IMR-90 (cell line): ENCODE data around the gene MRS2. TPM values are rescaled to one million over a fixed set of nuclear protein-coding genes. Genes with fewer than 3 reads are reported as not detected.

ENCODE experiments used
- ATAC-seq: fragments of 200-7000 bp; cut with Tn5 transposase; 2 replicates; pipeline ENCODE4 v1.9.1; 2020; ENCODE audit warnings: low read depth, mild to moderate bottlenecking, moderate library complexity
- BruUV-seq: library from RNA; stranded (reverse); fragments of 400-500 nt; replicated peaks from 2 replicates; lab custom pipeline; 2021; lab: Mats Ljungman, UMichigan
- CTCF ChIA-PET: fragments of 300-600 bp; formaldehyde crosslinking; extraction: SDS; loops from one replicate; lab custom pipeline; 2021; ENCODE audit warnings: antibody characterized with exemption; lab: Yijun Ruan, JAX
- POLR2A ChIA-PET: fragments of 300-600 bp; sonication (Branson Sonifier 250); formaldehyde crosslinking; loops from one replicate; lab custom pipeline; 2022; ENCODE audit warnings: antibody characterized with exemption; ENCODE audit not compliant: unreplicated experiment; lab: Charles Lee
- DNase-seq: peaks from one replicate; pipeline ENCODE4 v3.0.0; 2013
- H2AFZ ChIP-seq: replicated peaks from 2 replicates; pipeline ENCODE3; 2013; ENCODE audit warnings: low read length, mild to moderate bottlenecking; ENCODE audit not compliant: poor library complexity
- H2AK5ac ChIP-seq: 2 replicates; pipeline ENCODE4 v1.6.1; 2013; ENCODE audit warnings: low read depth, low read length, inconsistent platforms
- H2AK9ac ChIP-seq: replicated peaks from 2 replicates; pipeline ENCODE3; 2013; ENCODE audit warnings: mild to moderate bottlenecking, low read depth, low read length, moderate library complexity; ENCODE audit not compliant: poor library complexity
- H2BK120ac ChIP-seq: 2 replicates; pipeline ENCODE4 v1.6.1; 2013; ENCODE audit warnings: low read depth, low read length, inconsistent platforms
- H2BK15ac ChIP-seq: 3 replicates; pipeline ENCODE4 v1.6.1; 2013; ENCODE audit warnings: low read depth, low read length, inconsistent platforms
- H2BK20ac ChIP-seq: 2 replicates; pipeline ENCODE4 v1.6.1; 2013; ENCODE audit warnings: low read depth, mild to moderate bottlenecking, inconsistent platforms, low read length, moderate library complexity
- H2BK5ac ChIP-seq: 2 replicates; pipeline ENCODE4 v1.6.1; 2013; ENCODE audit warnings: mild to moderate bottlenecking, low read depth, low read length, inconsistent platforms; ENCODE audit not compliant: poor library complexity, severe bottlenecking
- H3K14ac ChIP-seq: replicated peaks from 2 replicates; pipeline ENCODE4 v1.6.1; 2013; ENCODE audit warnings: low read depth, low read length, inconsistent platforms
- H3K18ac ChIP-seq: 2 replicates; pipeline ENCODE4 v1.6.1; 2013; ENCODE audit warnings: low read depth, low read length, control low read depth
- H3K23ac ChIP-seq: 2 replicates; pipeline ENCODE4 v1.6.1; 2013; ENCODE audit warnings: low read depth, low read length, inconsistent platforms
- H3K27ac ChIP-seq: 2 replicates; pipeline ENCODE4 v1.5.1; 2013; ENCODE audit warnings: mild to moderate bottlenecking, control low read depth, low read length; ENCODE audit not compliant: insufficient read depth
- H3K27me3 ChIP-seq: 2 replicates; pipeline ENCODE4 v1.6.1; 2013; ENCODE audit warnings: low read length; ENCODE audit not compliant: control insufficient read depth, insufficient read depth
- H3K36me3 ChIP-seq: 2 replicates; pipeline ENCODE4 v1.6.1; 2013; ENCODE audit warnings: low read length, mixed read lengths; ENCODE audit not compliant: control insufficient read depth, insufficient read depth
- H3K4ac ChIP-seq: 2 replicates; pipeline ENCODE4 v1.6.1; 2013; ENCODE audit warnings: low read depth, low read length, inconsistent platforms
- H3K4me1 ChIP-seq: 2 replicates; pipeline ENCODE4 v1.6.1; 2013; ENCODE audit warnings: low read length, mixed read lengths; ENCODE audit not compliant: control insufficient read depth, insufficient read depth
- H3K4me2 ChIP-seq: 2 replicates; pipeline ENCODE4 v1.6.1; 2013; ENCODE audit warnings: low read depth, mild to moderate bottlenecking, control low read depth, low read length, moderate library complexity
- H3K4me3 ChIP-seq: 2 replicates; pipeline ENCODE4 v1.5.1; 2013; ENCODE audit warnings: low read depth, mild to moderate bottlenecking, control low read depth, low read length, moderate library complexity; ENCODE audit not compliant: insufficient read depth
- H3K56ac ChIP-seq: 2 replicates; pipeline ENCODE4 v1.6.1; 2013; ENCODE audit warnings: low read length, inconsistent platforms; ENCODE audit not compliant: insufficient read depth; ENCODE audit errors: extremely low read depth
- H3K79me1 ChIP-seq, 2 experiments: 2 replicates each; pipeline ENCODE4 v1.6.1; 2013; ENCODE audit warnings: low read length in 2 of 2, inconsistent platforms in 1 of 2, low read depth in 1 of 2
- H3K9ac ChIP-seq: 2 replicates; pipeline ENCODE4 v1.6.1; 2013; ENCODE audit warnings: low read depth, low read length, control low read depth
- H3K9me1 ChIP-seq: 2 replicates; pipeline ENCODE4 v1.6.1; 2013; ENCODE audit warnings: low read length, inconsistent platforms; ENCODE audit not compliant: insufficient read depth
- H3K9me3 ChIP-seq: 2 replicates; pipeline ENCODE4 v1.6.1; 2013; ENCODE audit warnings: low read length; ENCODE audit not compliant: control insufficient read depth, insufficient read depth
- H4K20me1 ChIP-seq: 2 replicates; pipeline ENCODE4 v1.6.1; 2013; ENCODE audit warnings: low read length, inconsistent platforms; ENCODE audit not compliant: insufficient read depth
- H4K5ac ChIP-seq: 2 replicates; pipeline ENCODE4 v1.6.1; 2013; ENCODE audit warnings: mild to moderate bottlenecking, low read depth, low read length, control low read depth
- H4K8ac ChIP-seq, 2 experiments: 2 replicates each; pipeline ENCODE4 v1.6.1; 2013; ENCODE audit warnings: low read depth in 2 of 2, low read length in 2 of 2, control low read depth in 1 of 2, inconsistent platforms in 1 of 2
- H4K91ac ChIP-seq: 2 replicates; pipeline ENCODE4 v1.6.1; 2013; ENCODE audit warnings: low read depth, low read length, inconsistent platforms; ENCODE audit not compliant: insufficient read depth
- NFE2L2 ChIP-seq: fragments of 150-350 bp; IDR thresholded peaks from 2 replicates; pipeline ENCODE4 v1.6.1; 2016; ENCODE audit warnings: low read depth, mild to moderate bottlenecking, low read length
- WGBS, 2 experiments: methylation state at CpG; one replicate each; pipeline versions ENCODE4 v1.1.5 to v1.1.7; 2013; ENCODE audit warnings: missing lambda C conversion rate in 2 of 2; ENCODE audit not compliant: insufficient read length in 1 of 2; ENCODE audit errors: extremely low coverage in 2 of 2; 5-methylcytosine and 5-hydroxymethylcytosine counted together
- dilution Hi-C: fragments of 300-500 bp; cut with HindIII; formaldehyde crosslinking; loops from one replicate; pipeline ENCODE4 v1.14.3; 2018; ENCODE audit warnings: low sequenced_read_pairs; ENCODE audit not compliant: unreplicated experiment
- in situ Hi-C: fragments of 300-500 bp; cut with MboI; formaldehyde crosslinking; loops from 3 replicates; pipeline ENCODE4 v1.14.3; 2019; ENCODE audit warnings: low sequenced_read_pairs, inconsistent platforms, mixed read lengths
- intact Hi-C: fragments of 100-400 bp; cut with micrococcal nuclease; formaldehyde crosslinking; loops from 2 replicates; pipeline ENCODE4 v1.10.0; 2022
- polyA plus RNA-seq, 3 experiments: library from polyadenylated mRNA; depleted of rRNA; stranded (reverse); fragments of >200 nt; gene quantifications; 2 replicates each; pipeline ENCODE4 v1.2.3, GENCODE V29; 2012; ENCODE audit warnings: low replicate concordance in 1 of 3
- total RNA-seq: library from RNA; depleted of rRNA; stranded (reverse); fragments of >200 nt; gene quantifications from 2 replicates; pipeline ENCODE4 v1.2.3, GENCODE V29; 2012
- TF ChIP-seq, protein P1 (sequence below): fragments of 150-350 bp; IDR thresholded peaks from 2 replicates; pipeline ENCODE4 v1.6.1; 2016; ENCODE audit warnings: low read depth, mild to moderate bottlenecking, low read length, moderate library complexity, borderline replicate concordance

Gene MRS2
- total and polyA plus RNA-seq, 2 of the 4 experiments (the other 2 are of a cell fraction): 8.8 to 11.1 TPM

DNA sequence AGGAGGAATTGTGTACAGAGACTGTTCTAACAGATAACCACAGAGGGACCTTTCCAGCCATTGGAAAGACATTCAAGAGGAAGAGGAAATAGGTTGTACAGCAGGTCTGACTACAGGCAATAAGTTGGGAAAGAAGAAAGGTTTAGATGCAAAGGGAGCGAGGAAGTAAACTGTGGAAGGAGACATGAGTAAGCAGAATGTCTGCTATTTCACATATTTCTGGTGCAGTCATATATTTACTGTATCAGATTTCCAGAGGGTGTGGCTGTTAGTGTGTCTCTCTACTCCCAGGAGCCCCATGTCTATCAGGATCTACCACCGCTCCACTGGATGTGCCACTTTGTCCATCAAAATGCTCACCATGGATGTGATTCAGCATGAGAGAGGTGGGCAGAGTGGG lies 25.9 kb downstream of the MRS2 start:
- Histone ChIP-seq H3K4me1 (peaks cover 3% of the 10 kb centered on the region; the same call in 1 of the 2 replicates), H2AK9ac (no peak overlapping the region), H3K79me1 (no peaks in the 10 kb centered on the region), H3K23ac (no peak overlapping the region), H3K4me3 (no peak overlapping the region), H2AK5ac (no peak overlapping the region), H3K9me3 (no peaks in the 10 kb centered on the region), H4K8ac (no peak overlapping the region), H2BK15ac (peak overlapping the region; percentile 25; the same call in 1 of the 3 replicates), H3K36me3 (peaks cover 4% of the 10 kb centered on the region), H3K56ac (no peak overlapping the region), H3K27me3 (no peaks in the 10 kb centered on the region), H2BK20ac (peak overlapping the region; percentile 43; the same call in 1 of the 2 replicates), H3K9me1 (peaks cover 4% of the 10 kb centered on the region), H3K4me2 (no peak overlapping the region), H2BK5ac (no peak overlapping the region), H4K91ac (no peak overlapping the region; the same call in 1 of the 2 replicates), H3K18ac (no peak overlapping the region; the same call in 1 of the 2 replicates), H4K5ac (no peak overlapping the region), H3K14ac (no peak overlapping the region), H3K9ac (no peak overlapping the region), H3K27ac (no peak overlapping the region), H3K4ac (no peak overlapping the region), H4K20me1 (no peaks in the 10 kb centered on the region), H2AFZ (peak overlapping the region; percentile 53), H2BK120ac (peak overlapping the region; percentile 41; the same call in 1 of the 2 replicates)
- in situ Hi-C loops: no loop called here
- TF ChIP-seq NFE2L2: peak; percentile 68; the same call in 1 of the 2 replicates
- TF ChIP-seq, protein P1, sequence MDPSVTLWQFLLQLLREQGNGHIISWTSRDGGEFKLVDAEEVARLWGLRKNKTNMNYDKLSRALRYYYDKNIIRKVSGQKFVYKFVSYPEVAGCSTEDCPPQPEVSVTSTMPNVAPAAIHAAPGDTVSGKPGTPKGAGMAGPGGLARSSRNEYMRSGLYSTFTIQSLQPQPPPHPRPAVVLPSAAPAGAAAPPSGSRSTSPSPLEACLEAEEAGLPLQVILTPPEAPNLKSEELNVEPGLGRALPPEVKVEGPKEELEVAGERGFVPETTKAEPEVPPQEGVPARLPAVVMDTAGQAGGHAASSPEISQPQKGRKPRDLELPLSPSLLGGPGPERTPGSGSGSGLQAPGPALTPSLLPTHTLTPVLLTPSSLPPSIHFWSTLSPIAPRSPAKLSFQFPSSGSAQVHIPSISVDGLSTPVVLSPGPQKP: no peak
- BruUV-seq: no TSS peak
- no CpG with 5 or more reads among the region's 2 CpGs for WGBS, 2 experiments
- POLR2A ChIA-PET: no interaction called here
- dilution Hi-C loops: no loop called here
- CTCF ChIA-PET: no interaction called here
- ATAC-seq (peak; percentile 85), DNase-seq (peak; percentile 63)
- intact Hi-C loops: no loop called here
